Tibial nerve (tissue), 4 donors: ENCODE data around the gene ACOT13.

Source experiments
- EP300 ChIP-seq, 2 donors: sonication (generic); formaldehyde crosslinking; IDR thresholded peaks; one replicate each; pipeline ENCODE4 v1.6.1; 2017; ENCODE audit warnings: antibody characterized with exemption in 2 of 2, mild to moderate bottlenecking in 1 of 2
- POLR2A ChIP-seq, 2 donors: fragments of 450-650 bp; IDR thresholded peaks; one replicate each; pipeline ENCODE4 v1.6.1; 2017; ENCODE audit warnings: antibody characterized with exemption in 2 of 2, mild to moderate bottlenecking in 2 of 2, moderate library complexity in 2 of 2
- TF ChIP-seq, protein P1 (sequence below), 5 experiments: fragments of 200-600 bp in 3 of 5; fragments of 450-650 bp in 2 of 5; sonication (generic) in 3 of 5; IDR thresholded peaks; one replicate each; pipeline ENCODE4 v1.5.1; 2016 to 2019; ENCODE audit warnings: antibody characterized with exemption in 5 of 5, mild to moderate bottlenecking in 3 of 5, moderate library complexity in 2 of 5

DNA sequence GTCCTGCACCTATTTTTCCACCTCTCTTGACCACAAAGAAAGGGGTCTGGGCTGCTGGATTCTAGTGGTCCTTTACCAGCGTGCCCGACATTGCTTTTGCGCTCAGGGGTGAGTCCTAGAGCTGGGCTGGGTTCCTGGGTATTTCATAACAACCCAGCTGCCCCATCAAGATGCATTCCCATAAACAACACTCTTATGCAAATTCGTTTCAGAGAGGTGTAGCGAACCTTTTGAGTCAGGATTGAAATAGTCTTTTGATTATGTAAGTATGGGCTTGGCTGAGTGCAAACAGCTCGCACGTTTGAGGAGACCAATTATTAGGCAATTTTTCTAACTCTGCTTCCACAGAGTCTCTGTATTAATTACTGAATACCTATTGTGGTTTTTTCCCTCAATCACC, 13.7 kb downstream of the ACOT13 start:
- TF ChIP-seq, protein P1, sequence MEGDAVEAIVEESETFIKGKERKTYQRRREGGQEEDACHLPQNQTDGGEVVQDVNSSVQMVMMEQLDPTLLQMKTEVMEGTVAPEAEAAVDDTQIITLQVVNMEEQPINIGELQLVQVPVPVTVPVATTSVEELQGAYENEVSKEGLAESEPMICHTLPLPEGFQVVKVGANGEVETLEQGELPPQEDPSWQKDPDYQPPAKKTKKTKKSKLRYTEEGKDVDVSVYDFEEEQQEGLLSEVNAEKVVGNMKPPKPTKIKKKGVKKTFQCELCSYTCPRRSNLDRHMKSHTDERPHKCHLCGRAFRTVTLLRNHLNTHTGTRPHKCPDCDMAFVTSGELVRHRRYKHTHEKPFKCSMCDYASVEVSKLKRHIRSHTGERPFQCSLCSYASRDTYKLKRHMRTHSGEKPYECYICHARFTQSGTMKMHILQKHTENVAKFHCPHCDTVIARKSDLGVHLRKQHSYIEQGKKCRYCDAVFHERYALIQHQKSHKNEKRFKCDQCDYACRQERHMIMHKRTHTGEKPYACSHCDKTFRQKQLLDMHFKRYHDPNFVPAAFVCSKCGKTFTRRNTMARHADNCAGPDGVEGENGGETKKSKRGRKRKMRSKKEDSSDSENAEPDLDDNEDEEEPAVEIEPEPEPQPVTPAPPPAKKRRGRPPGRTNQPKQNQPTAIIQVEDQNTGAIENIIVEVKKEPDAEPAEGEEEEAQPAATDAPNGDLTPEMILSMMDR (IDR thresholded peaks at IDR 0.05): no peak
- TF ChIP-seq EP300 (IDR thresholded peaks at IDR 0.05) (no peak), POLR2A (IDR thresholded peaks at IDR 0.05) (no peak)
